Superior temporal gyrus (tissue), 1 donor: ENCODE results near the gene CHSY1.
"Not testable (repeated sequence)": the region's sequence is repeated elsewhere in the genome, so short reads cannot be mapped to it uniquely, and the experiment has no call there.

Experiments used
- DNase-seq: peaks from one replicate; pipeline ENCODE4 v3.0.0-alpha.2; 2016; ENCODE audit errors: extremely low spot score

Gene CHSY1

GRCh38 chr15:101135532-101136166, 116.2 kb downstream of the CHSY1 start:
- no peak for DNase-seq

GRCh38 chr15:101134780-101135179, 117.1 kb downstream of the CHSY1 start:
- DNase-seq = no peak

GRCh38 chr15:101133751-101134261, 118.0 kb downstream of the CHSY1 start:
- no peak for DNase-seq

GRCh38 chr15:101133181-101133460, 118.7 kb downstream of the CHSY1 start:
- no peak for DNase-seq

GRCh38 chr15:101132390-101133180, 119.3 kb downstream of the CHSY1 start:
- no peak for DNase-seq

- DNase-seq = no peak
Observed at GRCh38 chr15:101131489-101132389, 120.1 kb downstream of the CHSY1 start.

- no peak for DNase-seq
Observed at GRCh38 chr15:101129851-101130380, 121.9 kb downstream of the CHSY1 start.

- DNase-seq = no peak
Observed at GRCh38 chr15:101128221-101129015, 123.4 kb downstream of the CHSY1 start.

GRCh38 chr15:101127506-101128076, 124.3 kb downstream of the CHSY1 start:
- DNase-seq = peak; percentile 24

GRCh38 chr15:101126618-101127505, 125.0 kb downstream of the CHSY1 start:
- no peak for DNase-seq

- not testable (repeated sequence) for DNase-seq
Observed at GRCh38 chr15:101125881-101126428, 125.9 kb downstream of the CHSY1 start.
